ENCODE measurements around the gene FAM210B.

The FAM210B gene

GRCh38 chr20:56382696-56383095 is 23.9 kb downstream of the FAM210B start:
- no peak for TF ChIP-seq GABPA (IDR thresholded peaks at IDR 0.05; ENCODE audit: low read depth)
- TF ChIP-seq POLR2AphosphoS5 (IDR thresholded peaks at IDR 0.05; ENCODE audit: low read depth): no peak
- no peak for TF ChIP-seq CTCF (IDR thresholded peaks at IDR 0.05; ENCODE audit: insufficient read depth, low read length)
- TF ChIP-seq SPI1 (IDR thresholded peaks at IDR 0.05; ENCODE audit: borderline replicate concordance, low read depth): no peak
- no peak for TF ChIP-seq REST (IDR thresholded peaks at IDR 0.05; ENCODE audit: insufficient replicate concordance, low read depth)
- no peak for DNase-seq (ENCODE audit: low read depth in 1 of 2, low spot score in 1 of 2)

DNA sequence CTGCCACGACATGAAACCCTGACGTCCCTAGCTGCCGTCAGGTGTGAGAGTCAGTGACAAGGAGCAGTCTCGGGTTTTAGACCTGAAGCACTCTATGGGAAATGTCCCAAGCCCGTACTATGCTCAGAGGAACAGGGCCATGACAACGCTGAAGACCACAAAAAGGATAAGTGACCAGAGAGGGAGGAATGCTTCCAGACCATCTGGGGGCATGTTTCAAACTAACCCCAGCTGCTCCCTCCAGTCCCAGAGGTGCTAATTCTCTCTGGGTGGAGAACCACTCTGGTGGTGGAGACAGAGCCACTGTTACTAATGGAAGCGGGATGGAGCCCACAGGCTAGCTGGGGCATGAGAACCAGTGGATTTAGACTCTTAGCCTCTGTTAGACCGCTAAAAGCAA is 24.6 kb downstream of the FAM210B start:
- Histone ChIP-seq H3K27me3 (ENCODE audit: insufficient read depth, poor library complexity, severe bottlenecking) (no peaks in the 10 kb centered on the region), H3K27ac (replicated peaks) (no peak overlapping the region), H3K4me3 (replicated peaks; ENCODE audit: insufficient read depth, low read length) (no peak overlapping the region)
- TF ChIP-seq GABPA (IDR thresholded peaks at IDR 0.05; ENCODE audit: low read depth): no peak
- TF ChIP-seq SPI1 (IDR thresholded peaks at IDR 0.05; ENCODE audit: borderline replicate concordance, low read depth): no peak
- TF ChIP-seq CTCF (IDR thresholded peaks at IDR 0.05; ENCODE audit: insufficient read depth, low read length): no peak
- no peak for TF ChIP-seq REST (IDR thresholded peaks at IDR 0.05; ENCODE audit: insufficient replicate concordance, low read depth)
- TF ChIP-seq POLR2AphosphoS5 (IDR thresholded peaks at IDR 0.05; ENCODE audit: low read depth): no peak
- no peak for DNase-seq (ENCODE audit: low read depth in 1 of 2, low spot score in 1 of 2)

More at GRCh38 chr20:56382696-56383095, 23.9 kb downstream of the FAM210B start:
- Histone ChIP-seq H3K4me3 (replicated peaks; ENCODE audit: insufficient read depth, low read length) (no peak overlapping the region), H3K27ac (replicated peaks) (no peak overlapping the region), H3K27me3 (ENCODE audit: insufficient read depth, poor library complexity, severe bottlenecking) (no peaks in the 10 kb centered on the region)

GRCh38 chr20:56385130-56385529 is 26.4 kb downstream of the FAM210B start:
- H3K27ac ChIP-seq (replicated peaks): no peak overlapping the region
- H3K27me3 ChIP-seq (ENCODE audit: insufficient read depth, poor library complexity, severe bottlenecking): no peaks in the 10 kb centered on the region
- DNase-seq (ENCODE audit: low read depth in 1 of 2, low spot score in 1 of 2): no peak
- no peak overlapping the region for H3K4me3 ChIP-seq (replicated peaks; ENCODE audit: insufficient read depth, low read length)
- TF ChIP-seq SPI1 (IDR thresholded peaks at IDR 0.05; ENCODE audit: borderline replicate concordance, low read depth): no peak
- no peak for TF ChIP-seq POLR2AphosphoS5 (IDR thresholded peaks at IDR 0.05; ENCODE audit: low read depth)
- TF ChIP-seq REST (IDR thresholded peaks at IDR 0.05; ENCODE audit: insufficient replicate concordance, low read depth): no peak
